CD1c-positive myeloid dendritic cell (primary cell): ENCODE data around the gene HOXA9.

ENCODE experiments used
- DNase-seq: peaks from one replicate; pipeline ENCODE4 v3.0.0-alpha.2; 2016; ENCODE audit errors: extremely low spot score

Gene HOXA9

DNA sequence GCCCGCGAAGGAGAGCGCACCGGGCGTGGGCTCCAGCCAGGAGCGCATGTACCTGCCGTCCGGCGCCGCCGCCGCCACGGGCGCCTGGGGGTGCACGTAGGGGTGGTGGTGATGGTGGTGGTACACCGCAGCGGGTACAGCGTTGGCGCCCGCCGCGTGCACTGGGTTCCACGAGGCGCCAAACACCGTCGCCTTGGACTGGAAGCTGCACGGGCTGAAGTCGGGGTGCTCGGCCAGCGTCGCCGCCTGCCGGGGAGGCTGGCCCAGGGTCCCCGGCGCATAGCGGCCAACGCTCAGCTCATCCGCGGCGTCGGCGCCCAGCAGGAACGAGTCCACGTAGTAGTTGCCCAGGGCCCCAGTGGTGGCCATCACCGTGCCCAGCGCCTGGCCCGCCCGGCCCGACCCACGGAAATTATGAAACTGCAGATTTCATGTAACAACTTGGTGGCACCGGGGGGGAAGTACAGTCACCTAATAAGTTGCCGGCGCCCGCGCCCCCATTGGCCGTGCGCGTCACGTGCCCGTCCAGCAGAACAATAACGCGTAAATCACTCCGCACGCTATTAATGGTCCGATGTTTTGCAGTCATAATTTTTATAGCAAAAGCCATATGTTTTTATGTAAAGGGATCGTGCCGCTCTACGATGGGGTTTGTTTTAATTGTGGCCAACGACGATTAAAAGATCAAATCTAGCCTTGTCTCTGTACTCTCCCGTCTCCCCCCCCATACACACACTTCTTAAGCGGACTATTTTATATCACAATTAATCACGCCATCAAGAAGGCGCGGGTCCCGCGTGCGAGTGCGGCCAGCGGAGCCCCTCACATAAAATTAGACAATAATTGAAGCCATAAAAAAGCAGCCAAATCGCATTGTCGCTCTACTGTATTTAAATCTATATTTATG lies at the start of gene HOXA9:
Gene HOXA9, minus strand, starts transcription at position 449 of the 907 bp plus-strand sequence. Its CDS starts 80 bp downstream, at position 369.
- DNase-seq: peak; percentile 90

DNA sequence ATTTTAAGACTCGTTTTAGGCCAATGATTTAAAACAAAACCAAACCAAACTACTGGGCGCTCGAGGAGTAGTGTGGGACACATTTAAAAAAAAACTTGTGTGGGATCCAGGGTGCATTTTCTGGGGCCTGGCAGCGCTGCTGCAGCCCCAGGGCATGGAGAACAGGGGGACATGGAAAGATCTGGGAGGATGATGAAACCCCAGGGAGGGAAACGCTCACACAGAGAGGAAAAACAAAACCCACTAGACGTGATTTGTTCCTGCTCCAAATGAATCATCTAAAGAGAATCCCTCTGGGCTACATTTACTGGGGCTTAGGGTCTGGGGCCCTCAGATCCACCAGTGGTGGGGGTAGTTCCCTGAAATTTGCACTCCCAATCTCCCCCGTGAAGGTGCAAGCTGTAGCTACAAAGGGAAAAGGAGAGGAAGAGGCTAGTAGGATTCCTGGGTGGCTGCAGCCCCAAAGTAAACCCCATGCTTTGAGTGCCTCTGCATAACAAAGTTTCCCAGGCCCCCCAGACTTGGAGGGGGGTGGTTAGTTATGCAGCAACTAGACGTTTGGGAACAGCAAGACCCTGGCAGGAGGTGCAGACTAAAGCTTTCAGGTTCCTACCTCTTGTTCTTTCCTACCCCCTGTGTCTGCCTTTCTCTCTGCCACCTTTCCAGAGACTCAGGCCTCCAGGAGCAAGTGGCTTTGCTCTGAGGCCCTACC lies 49.1 kb upstream of the HOXA9 start:
- no peak for DNase-seq

DNA sequence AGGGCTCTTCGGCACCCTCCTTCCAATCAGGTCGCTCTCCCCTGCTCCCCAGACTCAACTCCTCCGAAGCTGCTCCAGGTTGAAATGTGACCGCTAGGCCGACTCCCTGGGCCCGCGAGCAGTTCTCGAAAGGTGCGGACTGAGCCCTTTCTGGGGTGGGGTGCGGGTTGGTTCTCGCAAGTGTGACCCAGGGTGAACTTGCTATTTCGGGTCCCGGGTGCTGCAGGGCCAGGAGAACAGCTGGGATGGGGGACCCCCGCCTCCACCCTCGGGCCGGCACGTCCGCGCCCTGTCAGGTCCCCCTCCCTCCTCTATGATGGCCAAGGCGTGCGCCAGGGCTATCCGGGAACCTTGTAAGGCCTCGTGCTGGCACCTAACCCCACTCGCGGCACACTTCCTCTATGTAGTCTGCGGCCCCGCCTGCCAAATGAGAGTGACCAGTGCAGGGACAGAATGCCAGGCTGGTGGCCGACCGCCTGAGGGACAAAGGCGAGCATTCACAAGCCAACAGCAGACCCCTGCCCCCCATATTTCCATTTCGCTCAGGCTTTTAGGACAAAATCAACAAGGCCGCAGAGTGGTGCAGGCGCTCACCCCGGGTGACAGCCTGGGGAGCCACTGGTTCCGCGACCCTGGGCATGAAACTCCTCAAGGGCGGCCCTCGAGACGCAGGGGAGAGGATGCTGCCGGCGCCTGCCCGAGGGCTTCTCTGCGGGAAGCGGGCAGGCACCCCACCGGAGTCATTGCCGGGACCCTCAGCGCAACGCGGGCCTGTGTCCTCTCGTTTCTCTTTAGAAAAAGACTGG lies 48.3 kb upstream of the HOXA9 start:
- DNase-seq: peak; percentile 21

DNA sequence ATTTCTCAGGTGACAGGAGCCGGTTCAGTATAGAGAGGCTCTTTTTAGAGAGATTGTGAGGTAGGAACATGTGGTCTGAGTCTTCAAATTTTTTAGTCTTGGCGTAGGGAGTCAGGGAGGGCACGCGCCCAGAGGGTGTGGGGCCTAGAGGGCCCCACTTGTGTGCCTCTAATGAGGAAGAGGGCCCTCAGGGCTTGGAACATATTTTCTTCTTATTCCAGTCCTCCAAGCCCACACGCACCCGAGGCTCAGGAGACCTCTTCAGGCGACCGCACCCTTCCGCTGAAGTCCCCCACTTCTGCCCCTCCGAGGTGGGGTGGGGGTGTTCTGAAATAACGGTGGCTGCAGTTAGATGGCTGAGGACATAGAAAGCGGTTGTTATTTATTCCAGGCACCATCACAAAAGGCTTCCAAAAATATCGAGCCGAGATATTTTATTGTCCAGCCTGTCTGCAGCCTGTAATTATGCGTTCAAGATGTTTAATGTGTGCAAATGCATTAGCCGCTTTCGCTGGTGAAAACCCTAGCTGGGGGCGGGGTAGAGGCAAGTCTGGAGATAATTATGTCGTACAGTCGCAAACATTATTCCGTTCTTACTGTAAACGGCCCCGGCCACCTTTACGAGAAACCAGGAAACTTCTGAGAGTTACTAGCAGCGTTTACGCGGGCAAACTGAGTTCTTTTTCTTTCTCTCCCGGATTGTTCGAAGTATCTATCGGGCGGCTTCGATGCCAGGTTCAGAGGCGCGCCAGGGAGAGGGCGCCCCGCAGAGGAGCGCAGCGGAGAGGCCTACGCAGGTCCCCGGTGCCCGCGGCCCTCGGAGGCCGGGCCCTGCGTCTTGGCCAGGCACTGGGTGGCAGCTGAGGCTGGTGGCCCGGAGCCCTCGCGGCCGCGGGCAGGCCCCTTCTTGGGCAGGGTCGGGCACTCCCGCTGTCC lies 47.4 kb upstream of the HOXA9 start:
- no peak for DNase-seq

DNA sequence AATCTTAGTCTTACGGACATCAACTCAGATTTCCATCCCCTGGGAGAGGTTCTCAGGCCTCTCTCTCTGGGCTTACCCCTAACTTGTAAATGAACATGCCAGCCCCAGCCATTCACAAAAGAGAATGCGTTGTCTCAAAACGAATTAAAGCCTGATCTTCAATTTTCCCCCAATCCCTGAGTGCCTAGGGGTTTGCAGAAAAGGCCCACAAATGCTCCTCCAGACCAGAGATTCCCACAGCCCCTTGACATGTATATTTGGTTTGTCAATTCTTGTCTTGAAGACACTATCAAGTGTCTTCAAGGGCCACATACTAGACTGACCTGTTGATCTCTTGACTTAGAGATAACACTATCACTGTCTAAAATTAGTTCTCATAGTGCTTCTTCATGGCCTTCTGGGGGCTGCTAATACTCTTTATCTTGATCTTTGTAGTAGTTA lies 46.4 kb upstream of the HOXA9 start:
- DNase-seq: no peak

DNA sequence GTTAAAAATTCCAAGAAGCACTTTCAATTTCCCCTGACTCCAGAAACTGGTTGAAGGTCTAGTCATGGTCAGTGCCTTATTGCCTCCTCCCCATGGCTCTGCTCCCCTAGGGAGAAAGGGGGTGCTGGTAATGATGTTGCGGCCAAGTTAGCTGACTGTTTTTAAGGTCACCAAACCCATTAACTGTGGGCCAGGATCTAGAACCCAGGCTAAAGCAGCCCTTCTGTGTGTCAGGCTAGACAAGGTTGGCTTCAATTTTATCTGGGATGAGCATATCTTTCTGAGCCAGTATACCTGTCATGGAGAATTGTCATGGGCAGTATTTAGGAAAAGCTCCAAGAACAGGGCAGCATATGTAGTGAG lies 45.7 kb upstream of the HOXA9 start:
- DNase-seq: no peak

DNA sequence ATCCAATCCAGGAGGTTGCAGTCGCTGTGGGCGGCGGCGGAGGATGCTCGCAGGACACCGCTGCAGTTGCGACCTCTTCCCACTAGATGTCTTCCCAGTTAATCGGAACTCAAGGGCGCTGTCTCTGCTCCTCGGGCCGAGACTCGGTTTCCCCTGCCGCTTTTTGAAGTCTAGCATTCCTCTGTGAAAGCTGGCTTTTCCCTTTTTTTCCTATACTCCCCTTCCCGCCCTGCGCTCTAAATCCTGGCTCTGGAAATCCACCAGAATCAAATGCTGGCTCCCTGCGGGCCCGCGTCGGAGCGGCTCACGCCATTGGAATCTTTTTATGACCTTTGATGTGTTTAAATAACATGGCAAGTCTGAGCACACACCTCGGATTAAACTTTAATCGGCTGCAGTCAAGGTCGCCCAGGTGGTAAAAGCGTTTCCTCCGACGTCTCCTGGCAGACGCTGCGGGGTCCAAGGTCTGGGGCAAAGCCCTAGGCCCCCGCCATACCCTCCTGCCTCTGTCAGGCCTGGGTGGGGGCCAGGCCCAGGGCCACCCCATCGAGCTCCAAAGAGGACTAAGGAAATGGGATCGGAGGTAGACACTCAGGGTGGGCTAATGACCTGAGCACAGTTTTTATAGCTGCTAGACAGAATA lies 45.2 kb upstream of the HOXA9 start:
- peak; percentile 61 for DNase-seq

DNA sequence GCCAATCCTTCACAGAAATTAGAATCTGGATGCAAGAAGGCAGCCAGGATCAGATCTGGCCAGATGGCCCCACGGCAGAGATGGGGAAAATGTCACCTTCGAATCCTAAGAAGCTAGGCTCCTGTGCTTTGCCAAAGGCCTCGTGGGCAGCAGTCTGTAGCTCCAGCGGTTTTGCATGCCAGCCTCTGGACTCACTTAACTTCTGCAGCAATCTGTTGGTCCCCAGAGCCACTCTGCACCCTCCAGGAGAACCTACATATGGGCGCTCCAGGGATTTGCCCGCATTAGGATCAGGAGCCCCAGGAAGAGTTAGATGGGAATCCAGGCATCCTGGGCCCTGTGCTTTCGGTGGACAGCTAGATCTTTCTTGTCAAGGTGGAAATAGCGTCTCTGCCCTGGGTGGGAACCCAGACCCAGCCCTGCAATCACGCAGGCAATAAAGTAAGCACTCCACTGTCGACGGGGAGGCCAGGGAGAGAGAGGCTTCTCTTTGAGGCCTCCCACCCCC lies 44.6 kb upstream of the HOXA9 start:
- no peak for DNase-seq

DNA sequence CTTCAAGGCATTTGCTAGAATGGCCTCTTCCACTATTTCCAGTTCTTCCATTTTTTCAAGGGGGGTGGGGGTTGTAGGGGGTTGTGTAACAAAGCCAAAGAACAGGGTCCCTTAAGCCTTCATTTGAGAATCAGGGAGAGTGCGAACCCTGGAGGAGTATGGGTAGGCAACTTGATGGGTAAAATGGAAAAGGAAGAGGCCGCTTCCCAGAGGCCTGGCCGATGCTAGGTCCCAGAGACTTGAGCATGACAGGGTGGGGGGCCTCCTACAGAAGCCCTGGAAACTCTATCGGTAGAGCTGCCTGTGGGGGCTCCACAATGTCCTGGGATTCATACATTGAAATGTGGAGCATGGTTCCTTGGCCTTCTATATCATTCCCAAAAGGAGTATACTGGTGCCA lies 43.7 kb upstream of the HOXA9 start:
- DNase-seq: no peak

DNA sequence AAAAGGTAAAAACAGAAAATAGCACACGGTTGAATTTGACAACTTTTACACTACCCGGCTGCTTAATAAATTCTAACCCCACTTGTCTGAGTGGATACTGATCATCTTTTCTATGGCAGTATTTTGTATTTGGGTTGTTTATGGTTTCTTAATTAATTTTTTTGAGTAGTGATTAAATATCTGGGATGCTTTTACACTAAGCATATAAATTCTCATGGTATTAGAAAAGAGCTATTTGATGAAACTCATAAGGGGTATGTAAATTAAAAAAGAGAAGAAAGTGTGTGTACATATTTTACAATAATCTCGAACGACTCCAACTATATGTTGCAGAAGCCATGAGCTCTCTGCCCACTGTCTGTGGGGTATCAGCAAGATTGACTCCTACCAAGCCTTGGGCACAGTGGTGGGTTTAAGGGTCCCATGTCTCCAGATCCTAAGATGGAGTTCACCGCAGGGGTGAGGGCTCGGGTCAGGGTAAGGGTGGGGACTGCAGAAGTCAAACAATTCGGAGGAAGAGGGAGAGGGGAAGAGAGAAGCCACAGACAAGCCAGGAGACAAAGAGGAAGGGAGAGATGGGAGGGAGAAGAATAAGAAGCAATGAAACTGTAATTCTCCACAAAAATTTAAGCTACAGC lies 42.1 kb upstream of the HOXA9 start:
- no peak for DNase-seq

DNA sequence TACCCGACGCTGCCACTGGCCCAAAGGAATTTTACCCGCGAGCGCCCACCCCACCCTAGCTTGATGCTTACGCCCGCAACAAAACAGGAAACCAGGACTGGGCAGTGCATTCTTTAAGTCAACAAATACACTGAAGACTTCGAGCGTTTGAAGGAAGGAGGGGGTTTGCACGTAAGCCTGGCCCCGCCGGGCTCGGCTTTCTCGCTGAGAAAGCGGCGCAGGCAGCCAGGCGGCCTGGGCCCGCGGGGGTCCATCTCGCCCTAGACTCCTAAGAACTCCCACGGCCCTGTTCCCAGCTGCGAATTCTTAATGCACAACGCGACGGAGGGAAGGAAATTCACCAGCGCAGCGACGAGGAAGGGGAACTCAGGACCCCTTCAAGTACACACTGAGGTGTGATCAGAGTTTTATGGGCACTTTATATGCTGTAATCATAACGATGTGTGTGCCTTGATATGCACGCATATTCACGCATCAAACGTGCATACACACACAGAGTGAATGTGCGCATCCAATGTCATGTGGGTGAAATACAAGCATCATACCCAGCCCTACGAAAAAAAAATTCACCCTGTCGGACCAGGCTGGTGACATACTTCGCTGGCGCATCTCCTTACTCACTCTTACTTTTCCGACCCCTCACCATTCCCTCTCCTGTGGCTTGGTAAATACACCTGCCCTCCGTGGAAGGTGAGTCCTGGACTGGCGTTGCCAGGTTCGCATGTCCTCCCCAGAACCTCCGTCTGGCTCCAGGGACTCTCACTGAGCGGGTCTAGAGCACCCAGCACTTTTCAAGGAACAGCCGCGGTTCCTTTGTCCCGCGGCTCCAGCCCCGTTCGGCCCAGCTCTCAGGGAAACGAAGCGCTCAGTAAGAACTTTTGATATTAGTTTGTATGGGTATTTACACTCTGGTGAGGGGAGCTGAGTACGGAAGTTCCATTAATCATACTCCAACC lies 40.3 kb upstream of the HOXA9 start:
- DNase-seq: peak; percentile 34

DNA sequence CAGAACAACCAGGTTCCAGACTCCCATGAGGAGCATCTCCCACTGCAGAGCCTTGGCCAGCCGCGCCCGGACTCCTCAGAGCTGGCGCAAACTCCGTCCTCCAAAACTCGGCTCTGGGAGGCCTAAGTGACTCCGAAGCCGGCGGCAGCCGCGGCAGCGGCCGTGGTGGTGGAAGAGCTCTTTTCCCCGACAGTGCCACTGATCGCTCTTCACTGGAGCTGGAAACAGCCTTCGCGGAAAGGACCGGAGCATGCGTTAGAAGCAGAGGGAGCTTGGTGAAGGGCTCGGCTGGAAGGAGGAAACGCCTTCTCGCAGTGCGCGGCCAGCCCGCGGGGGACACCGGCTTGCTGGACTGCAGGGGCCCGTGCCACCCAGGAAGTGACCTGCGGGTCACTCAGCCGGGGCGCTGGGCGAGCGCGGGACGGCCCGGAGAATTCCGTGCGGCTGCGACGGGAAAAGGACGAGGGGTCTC lies 39.5 kb upstream of the HOXA9 start:
- DNase-seq: no peak

DNA sequence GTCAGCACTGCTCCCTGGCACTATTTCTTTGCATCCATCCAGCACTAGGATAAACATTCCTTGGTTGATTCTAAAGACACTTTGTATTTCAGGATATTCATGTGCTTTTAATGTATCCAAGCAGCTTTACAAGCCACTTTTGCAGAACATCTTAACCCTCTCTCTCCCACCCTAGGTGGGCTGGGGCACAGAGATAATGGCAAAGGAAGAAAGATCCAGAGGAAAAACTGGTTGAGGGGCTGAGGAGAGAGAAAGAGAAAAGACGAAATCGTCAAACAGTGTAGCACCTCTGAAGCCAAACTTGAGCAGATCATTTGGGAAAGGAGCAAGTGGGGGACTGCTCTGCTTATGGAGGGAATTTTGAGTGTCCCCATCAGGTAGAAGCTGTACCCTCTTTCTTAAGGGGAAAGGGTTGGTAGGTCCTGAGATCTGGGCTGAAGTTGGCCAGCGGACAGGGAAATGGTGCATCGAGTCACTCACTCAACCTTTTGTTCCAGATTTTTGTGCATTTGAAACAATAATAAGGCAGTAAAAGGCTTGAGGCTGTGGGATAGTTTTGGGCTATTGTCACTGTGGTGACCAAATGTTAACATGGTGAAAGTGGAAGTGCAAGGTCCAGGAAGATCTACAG lies 38.7 kb upstream of the HOXA9 start:
- DNase-seq: no peak

DNA sequence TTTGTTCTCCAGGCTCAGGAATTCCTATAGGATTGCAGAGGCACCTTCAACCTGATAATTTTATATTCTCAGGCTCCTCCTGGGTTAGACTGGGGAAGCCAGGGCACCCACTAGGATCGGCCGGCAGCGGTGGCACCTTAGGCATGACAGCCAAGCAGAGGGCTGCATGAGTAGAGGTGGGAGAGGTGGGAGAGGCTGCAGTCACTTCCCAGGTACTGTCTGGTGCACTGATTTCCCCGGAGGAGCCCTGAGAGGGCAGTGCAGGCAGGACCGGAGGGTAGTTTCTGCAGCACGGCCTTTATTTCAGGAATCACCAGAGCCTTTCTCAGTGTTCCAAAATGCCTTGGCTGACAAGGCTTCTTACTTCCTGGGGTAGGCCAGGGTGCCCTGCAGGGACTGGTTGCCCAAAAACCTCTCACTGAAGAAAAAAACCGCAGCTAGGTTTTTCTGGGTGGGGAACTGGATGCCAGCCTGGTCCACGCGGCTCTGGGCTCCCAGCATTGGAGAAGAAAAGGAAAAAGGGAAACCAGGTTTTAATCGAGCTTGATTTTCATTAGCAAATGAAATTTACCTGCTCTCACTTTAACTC lies 38.1 kb upstream of the HOXA9 start:
- no peak for DNase-seq

DNA sequence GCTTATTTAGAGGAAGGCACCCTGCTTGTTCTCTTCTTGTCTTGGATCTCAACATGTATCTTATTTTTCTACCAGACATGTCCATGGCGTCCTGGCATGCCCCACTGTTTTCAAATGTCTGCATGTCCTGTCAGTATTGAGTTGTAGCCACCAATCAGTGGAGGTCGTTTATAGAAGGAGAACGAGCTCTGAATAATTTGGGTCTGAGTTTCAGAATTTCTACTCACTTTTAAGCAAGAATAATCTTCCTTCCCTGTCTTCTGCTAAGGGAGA lies 37.5 kb upstream of the HOXA9 start:
- no peak for DNase-seq

DNA sequence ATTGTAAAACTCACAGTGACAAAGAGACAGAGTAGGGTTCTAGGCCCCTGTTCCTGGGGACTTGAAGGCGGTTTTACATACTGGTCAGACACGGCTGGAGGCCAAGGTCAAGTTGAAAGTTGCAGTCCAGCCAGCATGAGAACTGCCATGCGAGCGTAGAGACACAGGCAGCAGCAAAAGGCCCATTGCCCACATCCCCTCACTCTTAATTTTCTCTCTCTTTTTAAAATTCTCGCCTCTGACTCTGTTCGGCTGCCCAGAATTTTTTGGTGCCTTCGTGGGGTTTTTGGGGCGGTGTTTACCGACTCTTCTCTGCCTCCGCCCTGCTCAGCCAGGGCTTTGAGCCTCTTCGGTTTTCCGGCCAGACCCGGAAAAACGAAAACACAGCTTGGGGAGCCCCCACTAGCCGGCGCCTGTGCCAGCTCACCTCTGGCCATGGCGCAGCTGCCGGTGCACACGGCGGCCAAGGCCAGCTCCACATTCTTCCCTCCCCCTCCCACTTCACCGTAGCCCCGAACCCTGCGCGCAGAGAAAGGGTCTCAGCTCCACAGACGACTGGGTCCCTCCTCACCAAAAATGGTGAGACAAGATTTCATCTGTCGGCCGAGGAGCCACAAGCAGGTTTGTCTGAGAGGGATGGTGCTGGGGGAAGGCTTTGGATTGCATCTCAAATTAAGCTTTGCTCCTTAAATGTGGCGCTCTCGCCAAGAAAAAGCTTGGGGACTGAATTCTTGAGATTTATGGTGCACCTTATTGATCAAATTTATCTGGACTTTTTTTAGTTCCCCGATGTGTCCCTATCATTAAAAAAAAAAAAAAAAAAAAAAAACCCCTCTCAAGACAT lies 36.9 kb upstream of the HOXA9 start:
- DNase-seq: no peak

DNA sequence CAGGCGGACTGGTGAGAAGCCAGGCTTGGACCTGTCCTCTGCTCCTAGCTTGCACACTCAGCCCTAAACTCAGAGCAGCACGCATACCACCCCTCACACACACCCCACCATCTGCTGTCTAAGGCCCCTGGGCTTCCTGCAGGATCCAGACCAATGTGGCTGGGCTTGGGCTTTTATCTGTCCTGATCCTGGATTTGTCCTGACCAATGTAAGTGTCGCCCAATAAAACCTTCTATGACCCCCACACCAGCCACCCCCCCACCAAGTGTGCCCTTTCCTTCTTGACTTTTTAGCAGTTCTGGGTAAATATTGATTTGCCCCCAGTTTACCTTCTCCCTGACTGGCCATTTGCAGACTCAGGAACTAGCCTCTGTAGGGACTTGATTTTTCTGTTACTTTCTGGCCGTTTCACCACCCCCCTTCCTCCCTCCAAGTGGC lies 36.3 kb upstream of the HOXA9 start:
- no peak for DNase-seq
